ENCODE measurements around the gene SMG7.
A peak's percentile ranks its signal among the peaks of the same experiment; 100 is the strongest.

SMG7 gene

DNA sequence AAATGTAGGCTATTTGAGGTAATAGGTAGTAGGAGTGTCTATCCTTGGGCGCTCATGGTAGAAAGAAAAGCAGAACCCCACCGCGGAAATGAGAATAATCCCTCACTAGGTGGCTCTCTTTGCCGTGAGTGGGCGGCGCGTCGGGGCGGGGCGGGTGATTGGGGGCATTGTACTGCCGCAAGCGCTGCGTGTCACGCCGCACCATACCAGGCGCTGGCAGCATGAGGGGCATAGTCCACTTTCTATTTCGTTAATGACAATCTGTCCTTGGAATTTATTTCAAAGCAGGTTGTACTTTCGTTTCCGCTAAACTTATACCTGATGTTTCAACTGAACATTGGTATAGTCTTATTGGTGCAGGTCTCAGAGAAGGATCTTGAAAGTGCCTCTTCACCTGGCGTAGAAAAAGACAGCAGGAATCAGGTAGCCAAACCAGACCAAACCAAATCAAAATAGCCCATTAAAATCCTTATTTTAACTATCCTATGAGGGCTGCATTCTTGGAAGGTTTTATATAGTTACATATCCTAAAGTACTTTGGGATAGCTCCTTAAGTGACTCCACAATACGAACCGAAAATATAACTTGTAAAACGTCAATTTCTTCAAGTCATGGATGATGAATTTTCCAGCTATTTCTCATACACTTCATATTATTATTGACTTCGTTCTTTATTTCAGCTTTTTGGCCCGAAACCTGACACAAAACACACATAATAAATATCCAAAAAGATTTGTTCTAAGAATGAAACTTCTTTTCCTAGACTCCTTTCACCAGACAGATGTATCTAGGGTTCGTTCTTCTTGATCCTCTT, 1.9 kb upstream of the SMG7 start:
- DNase-seq (ENCODE audit: low read depth in 2 of 3, low spot score in 2 of 3) = peak; percentile 54 to 81 (median 78)

DNA sequence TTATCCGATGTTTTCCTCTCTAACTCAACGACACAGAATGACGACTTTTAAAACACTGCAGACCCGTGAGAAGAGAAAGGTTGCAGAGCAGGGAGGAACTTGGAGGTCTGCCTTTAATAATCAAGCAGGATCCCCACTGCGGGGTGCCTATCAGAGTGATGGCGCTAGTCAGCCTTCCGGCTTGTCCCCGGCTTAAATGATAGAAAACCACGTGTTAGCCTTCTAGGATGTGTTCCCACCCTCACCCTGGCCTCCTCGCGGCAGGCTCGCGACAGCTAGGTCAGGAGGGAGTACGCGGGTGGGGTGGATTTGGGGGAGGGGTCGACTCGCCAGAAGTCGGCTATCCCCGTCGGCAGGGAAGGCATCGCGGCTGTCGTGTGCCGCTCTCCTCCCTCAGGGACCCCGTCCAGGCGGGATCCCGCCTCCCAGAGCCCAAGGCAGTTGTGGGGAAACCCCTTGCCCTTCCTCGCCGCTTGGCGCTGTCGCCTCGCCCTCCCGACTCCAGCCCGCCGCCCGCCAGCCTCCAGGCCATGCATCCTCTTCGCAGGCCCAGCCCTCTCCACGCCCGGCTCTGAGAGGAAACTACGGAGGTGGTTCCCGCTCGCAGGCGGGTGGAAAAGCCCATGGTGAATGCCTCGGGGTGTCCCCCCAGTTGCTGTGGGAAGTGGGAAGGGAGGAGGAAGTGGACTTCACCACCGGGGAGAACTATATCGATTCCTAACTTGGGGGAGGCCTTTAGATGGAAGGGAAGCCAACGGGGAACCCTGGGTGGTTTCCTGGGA, 1.1 kb upstream of the SMG7 start:
- peak; percentile 50 to 64 (median 63) for DNase-seq (ENCODE audit: low read depth in 2 of 3, low spot score in 2 of 3)

DNA sequence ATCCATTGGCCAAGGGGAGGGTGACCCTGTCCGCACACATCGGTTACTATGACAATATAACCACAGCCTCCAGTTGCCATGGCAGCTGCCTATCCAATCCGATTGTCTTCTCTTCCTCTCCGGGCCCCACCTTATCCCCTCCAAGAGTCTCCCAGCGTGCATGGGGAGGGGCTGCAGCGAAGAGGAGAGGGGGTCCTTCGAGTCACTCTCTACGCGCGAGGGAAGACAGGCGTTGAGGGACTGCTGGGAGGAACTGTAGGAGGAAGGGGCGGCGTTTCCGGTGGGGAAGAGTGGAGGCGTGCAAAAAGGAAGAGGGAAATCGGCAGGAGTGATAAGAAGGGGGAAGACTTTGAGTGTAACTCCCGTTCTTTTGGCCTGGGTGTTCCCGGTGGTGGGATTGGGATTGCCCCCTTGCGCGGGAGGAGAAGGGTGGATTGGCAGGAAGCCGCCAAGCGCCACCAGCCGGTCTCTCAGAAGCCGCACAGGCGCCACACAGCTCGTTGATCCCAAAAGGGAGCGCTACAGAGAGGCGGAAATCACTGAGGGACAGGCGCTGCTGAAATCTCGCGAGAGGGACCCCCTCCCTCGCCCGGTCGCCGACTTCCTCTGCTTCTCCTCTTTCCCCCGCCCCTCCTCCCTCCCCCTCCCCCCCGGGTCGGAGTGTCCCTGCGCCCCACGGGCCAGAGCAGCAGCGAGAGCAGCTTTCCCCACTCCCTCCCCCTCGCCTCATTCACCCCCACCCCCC, 384 bp upstream of the SMG7 start:
- peak; percentile 85 to 94 (median 93) for DNase-seq (ENCODE audit: low read depth in 2 of 3, low spot score in 2 of 3)

DNA sequence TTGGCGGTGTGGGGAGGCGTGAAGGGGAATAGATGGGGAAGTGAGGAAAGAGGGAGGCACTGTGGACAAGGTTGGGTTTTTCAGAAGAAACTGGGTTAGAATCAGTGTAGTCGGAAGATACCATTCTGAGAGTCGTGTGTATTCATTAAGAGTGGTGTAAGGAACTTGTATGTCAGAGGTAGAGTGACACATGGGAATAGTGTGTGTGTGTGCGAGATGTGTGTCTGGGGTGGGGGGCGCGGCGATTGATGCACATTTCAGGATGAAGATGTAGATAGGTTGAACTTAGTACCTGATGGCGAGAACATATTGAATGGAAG, 878 bp downstream of the SMG7 start:
- DNase-seq (ENCODE audit: low read depth in 2 of 3, low spot score in 2 of 3) = no peak

DNA sequence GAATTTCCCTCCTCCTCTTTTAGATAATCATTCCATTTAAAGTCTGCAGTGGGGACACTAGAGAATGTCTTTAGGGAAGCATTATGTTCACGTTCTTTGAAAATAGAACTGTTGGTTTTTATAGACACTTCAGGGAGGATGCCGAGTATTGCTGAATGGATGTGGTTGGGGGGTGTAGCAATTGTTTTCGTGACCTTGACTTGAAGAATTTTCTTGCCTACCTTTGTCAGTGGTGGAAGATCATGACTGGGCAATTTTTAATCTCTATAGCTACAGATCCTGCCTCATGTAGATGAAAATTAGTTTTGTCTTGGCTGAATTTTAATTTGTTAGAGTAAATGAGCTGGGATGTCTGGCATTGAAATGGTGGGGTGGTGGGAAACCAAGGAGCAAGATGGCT, 3.8 kb downstream of the SMG7 start:
- DNase-seq (ENCODE audit: low read depth in 2 of 3, low spot score in 2 of 3) = no peak

DNA sequence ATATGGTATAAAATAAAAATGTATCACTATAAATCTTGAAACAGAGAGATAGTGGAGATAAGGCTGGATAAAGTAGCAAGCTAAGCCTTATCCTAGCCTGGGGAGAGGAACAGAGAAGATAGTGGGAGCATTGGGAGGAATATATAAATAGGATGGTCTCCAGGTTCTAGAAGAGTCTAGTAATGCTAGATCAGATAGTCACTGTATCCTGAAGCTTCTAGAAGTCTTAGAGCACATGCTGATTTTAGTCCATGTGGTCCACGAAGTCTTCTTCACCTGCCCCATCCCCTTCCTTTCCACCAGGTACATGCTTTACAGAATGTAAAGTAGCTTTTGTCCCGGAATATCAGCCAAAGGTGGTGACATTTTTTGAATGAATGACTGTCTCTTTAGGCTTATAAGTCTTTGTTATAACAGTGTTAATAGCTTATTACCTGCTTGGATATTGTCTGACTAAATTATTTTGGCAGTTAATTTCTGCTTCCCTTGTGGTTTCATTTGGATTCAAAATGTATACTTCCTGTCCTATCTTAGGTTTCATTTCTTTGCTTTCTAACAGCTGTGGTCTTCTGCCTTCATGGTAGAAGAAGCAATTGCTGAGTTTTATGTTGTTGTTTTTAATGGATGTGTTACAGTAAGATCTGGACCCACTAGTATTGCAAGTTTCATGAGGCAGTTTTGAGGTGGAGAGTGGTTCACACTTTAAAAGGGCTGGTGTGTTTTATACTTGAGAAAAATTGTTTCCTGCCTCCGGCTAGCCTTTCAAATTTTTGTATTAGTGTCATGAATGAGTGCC, 5.9 kb downstream of the SMG7 start:
- no peak for DNase-seq (ENCODE audit: low read depth in 2 of 3, low spot score in 2 of 3)

DNA sequence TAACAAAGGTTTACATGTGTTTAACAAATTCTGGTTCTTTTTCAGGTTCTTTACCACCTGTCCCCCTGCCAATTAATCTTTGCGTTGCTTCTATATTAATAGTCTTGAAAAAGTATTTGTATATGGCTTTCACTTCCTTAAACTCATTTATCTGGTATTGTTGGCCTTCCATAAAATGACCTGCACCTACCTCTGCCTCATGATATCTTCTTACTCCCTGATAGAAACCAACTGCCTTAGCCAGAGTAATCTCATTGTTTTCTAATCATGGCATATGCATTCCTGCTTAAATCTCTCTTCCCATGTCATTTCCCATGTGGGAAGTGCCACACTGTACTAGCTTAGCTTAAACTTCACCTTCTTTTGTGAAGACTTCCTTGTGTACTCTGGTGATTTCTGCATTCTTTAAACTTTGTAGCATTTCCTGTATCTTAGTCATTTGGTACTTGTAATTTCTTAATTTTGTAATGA, 8.7 kb downstream of the SMG7 start:
- DNase-seq (ENCODE audit: low read depth in 2 of 3, low spot score in 2 of 3) = no peak

DNA sequence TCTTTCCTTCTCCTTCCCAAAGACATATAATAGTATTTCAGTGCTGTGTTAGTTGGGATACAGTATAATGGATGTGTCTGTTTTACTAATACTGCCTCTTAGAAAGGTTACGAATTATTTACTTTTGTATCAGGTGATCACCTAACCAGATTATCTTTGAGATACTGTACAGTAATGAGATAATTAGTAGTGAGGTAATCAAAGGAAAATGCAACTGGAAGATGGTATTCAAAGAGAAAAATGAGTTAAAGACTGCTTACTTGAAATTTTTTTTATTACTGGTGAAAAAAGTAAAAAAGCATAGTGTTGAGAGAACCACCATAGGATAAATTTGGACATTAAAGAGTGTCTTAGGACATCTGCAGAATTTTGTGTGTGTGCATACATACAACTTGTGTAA, 10.9 kb downstream of the SMG7 start:
- no peak for DNase-seq (ENCODE audit: low read depth in 2 of 3, low spot score in 2 of 3)

DNA sequence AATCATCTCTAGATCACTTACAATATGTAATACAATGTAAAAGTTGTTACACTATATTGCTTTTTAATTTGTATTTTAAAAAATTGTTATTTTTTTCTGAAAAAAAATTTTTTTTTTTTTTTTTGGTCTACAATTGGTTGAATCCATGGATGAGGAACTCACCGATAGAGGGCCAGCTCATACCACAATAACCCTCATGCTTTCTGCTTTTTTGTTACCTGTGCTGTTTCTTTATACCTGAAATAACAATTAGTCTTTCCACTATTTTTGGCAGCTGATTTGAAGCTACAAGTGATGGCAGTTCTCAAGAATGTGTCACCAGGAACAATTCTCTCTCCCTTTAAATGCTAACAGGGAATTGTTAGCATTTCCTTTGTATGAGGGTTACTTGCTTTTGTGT, 12.0 kb downstream of the SMG7 start:
- DNase-seq (ENCODE audit: low read depth in 2 of 3, low spot score in 2 of 3) = no peak

DNA sequence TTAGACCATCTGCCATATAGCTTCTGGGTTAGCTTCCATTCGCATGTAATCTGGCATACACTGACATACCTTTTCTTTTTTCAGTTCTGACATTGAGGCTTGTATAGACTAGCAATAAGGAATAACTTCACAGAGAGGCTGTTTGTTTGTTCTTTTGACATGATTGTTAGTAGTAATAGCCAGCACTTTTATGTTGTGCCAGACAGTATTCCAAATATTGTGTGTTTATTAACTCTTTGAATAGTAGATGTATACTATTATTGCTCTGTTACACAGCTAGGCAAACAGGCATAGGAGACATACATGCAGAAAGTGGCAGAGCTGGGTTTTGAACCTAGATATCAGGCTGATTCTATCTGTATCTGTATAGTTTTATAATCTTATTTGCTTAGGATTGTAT, 12.6 kb downstream of the SMG7 start:
- DNase-seq (ENCODE audit: low read depth in 2 of 3, low spot score in 2 of 3) = no peak

DNA sequence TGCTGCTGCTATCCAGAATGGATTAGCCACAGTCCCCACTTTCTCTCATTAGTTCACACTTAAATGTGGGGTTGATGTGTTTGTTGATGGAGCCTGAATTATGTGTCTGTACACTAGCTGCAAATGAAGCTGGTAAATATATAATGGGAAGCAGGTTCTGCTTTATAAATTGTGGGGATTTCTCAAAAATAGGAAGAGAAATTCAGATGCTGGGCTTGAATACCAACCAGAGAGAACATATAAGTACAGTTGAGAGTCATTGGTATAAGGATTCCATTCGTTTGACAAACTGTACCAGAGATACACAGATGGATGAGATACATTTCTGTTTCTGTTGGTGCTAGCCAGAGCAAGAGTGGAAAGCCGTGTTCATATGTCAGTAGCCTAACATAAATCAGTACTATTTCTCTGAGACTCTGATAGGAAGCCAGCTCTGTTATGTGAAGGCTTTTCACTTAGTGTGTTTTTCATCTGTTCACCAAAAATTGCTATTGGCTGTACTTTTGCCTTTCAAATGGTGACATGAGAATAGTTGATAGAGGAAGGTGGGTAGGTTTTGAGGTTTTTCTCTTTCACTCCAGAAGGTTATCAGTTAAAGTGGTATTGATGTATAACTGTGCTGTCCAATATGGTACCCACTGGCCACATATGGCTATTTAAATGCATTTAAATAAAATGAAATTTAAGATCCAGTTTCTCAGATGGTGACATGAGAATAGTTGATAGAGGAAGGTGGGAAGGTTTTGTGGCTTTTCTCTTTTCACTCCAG, 15.6 kb downstream of the SMG7 start:
- DNase-seq (ENCODE audit: low read depth in 2 of 3, low spot score in 2 of 3) = no peak

DNA sequence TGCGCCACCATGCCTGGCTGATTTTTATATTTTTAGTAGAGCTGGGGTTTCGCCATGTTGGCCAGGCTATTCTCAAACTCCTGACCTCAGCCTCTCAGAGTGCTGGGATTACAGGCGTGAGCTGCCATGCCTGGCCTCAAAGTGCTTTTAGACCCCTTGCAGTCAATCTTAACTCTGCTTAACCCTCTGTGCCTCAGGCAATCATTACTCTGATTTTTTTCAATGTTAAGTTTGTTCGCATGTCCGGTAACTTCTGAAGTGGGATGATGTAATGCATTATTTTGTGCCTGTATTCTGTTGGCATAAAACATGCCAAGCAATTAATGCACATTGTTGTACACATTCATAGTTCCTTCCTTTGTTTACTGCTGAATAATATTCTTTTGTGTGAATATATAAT, 18.6 kb downstream of the SMG7 start:
- no peak for DNase-seq (ENCODE audit: low read depth in 2 of 3, low spot score in 2 of 3)

DNA sequence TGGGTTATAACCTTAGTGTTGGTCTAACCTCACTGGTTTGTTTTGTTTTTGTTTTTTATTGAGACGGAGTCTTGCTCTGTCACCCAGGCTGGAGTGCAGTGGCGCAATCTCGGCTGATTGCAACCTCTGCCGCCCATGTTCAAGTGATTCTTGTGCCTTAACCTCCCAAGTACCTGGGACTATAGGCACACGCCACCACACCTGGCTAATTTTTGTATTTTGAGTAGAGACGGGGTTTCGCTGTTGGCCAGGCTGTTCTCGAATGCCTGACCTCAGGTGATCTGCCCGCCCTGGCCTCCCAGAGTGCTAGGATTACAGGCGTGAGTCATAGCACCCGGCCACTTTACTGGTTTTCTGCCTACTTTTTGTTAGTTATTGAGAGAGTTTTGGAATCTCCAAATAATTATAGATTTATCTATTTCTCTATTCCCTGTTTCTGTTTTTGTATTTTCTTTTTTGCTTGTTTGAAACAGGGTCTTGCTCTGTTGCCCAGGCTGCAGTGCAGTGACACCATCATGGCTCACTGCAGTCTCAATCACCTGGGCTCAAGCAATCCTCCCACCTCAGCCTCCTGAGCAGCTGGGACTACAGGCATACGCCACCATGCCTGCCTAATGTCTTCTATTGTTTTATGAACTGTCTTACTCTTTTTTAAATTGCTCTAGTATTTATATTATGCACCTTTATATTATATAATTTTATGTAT, 21.4 kb downstream of the SMG7 start:
- no peak for DNase-seq (ENCODE audit: low read depth in 2 of 3, low spot score in 2 of 3)

DNA sequence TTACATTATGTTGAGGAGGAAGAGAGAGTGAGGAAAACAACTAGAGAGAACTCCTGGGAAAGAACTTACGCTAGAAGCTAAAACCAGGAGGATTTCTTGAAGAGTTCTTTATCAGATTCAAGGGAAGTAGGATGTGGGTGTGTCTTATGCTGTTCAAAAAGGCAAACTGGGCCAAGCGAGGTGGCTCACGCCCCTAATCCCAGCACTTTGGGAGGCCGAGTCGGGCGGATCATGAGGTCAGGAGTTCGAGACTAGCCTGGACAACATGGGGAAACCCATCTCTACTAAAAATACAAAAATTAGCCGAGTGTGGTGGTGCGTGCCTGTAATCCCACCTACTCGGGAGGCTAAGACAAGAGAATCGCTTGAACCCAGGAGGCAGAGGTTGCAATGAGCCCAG, 23.1 kb downstream of the SMG7 start:
- no peak for DNase-seq (ENCODE audit: low read depth in 2 of 3, low spot score in 2 of 3)

DNA sequence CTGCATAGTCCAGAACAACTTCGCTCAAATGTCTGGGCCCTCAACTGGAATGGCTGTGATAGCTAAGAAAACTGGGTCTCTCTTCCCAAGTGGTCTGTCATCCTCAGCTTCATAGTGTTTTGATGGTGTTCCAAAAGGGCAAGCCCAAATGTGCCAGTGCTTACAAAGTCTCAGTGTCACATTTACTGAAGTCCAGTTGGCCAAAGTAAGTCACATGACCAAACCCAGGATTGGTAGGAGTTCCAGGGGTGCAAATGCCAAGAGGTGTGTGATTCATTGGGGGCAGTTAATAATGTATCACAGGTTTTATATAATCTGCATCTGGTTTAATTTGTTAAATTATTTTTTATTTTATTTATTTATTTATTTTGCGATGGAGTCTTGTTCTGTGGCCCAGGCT, 24.9 kb downstream of the SMG7 start:
- no peak for DNase-seq (ENCODE audit: low read depth in 2 of 3, low spot score in 2 of 3)

DNA sequence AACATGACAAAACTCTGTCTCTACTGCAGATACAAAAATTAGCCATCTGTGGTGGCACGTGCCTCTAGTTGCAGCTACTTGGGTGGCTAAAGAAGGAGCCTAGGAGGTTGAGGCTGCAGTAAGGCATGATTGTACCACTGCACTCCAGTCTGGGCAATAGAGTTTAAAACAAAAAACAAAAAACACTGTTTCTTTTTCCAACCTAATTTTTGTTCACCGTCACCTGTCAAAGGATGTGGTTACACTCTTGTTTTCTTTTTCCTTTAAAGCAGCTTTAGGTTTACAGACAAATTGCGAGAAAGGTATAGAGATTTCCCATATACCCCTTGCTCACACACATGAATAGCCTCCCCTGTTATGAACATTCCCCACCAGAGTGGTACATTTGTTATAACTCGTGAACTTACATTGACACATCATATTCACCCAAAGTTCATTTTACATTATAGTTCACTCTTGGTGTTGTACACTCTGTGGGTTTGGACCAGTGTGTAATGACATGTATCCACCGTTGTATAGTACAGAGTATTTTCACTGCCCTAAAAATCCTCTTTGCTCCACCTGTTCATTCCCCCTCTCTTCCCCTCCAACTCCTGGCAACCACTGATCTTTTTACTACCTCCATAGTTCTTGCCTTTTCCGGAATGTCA, 26.2 kb downstream of the SMG7 start:
- DNase-seq (ENCODE audit: low read depth in 2 of 3, low spot score in 2 of 3) = no peak

DNA sequence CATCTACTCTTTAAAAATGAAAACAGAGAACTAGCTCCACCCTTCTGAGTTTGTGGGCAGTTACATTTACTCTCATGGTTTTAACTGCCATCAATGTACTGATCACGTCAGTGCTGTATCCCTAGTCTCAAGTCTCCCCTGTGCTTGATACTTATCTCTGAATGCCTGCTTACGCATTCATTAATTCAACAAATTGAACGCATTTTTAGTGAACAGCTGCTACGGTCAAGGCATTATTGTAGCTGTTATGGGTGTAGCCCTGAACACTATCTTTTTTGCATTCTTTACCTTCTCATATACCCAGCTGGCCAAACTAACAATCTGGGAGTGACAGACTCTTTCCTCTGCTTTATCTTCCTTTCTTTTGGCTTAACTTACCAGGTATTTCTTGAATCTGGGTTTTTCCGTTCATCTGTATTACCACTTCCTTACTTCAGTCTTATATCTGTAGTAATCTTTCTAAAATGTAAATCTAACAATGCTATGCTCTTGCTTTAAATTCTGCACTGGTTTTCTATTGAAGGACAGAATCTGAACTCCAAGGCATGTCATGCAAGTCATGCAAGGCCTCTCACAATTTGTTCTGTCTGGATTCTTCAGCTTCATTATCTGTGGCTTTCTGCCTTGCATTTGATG, 33.3 kb downstream of the SMG7 start:
- no peak for DNase-seq (ENCODE audit: low read depth in 2 of 3, low spot score in 2 of 3)

DNA sequence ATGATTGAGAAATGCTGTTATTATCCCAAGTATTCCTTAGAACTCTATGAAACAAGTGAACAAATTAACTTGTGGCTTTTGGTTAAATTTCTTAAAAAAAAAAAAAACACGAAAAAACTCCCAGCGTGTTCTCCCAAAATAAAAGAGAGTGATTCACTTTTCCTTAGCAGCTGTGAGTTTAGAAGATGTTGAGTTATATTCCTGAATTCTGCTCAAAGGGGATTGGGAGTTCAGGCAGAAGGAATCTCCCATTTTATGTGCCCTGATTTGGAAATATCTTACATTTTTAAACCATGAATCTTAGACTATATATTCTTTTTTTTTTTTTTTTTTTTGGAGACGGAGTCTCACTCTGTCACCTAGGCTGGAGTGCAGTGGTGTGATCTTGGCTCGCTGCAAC, 34.3 kb downstream of the SMG7 start:
- DNase-seq (ENCODE audit: low read depth in 2 of 3, low spot score in 2 of 3) = no peak

DNA sequence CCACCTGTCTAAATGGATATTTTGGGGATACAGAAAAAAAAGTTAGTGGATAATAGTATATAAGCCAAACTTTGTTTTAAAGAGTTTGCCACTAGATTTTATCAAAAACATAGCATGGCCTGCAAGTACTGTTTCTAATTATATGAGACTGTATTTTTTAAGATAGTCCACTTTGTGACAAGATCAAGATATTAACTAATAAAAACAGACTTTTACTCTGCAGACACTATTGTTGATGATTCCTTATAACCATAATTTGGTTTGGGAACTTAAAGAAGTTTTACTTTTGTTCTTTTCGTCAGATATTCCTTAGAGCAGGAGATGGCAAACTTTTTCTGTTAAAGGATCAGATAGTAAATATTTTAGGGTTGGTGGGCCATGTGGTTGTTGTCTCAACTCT, 36.4 kb downstream of the SMG7 start:
- no peak for DNase-seq (ENCODE audit: low read depth in 2 of 3, low spot score in 2 of 3)
